ENCODE measurements around the gene MAP4K1.

Gene MAP4K1

DNA sequence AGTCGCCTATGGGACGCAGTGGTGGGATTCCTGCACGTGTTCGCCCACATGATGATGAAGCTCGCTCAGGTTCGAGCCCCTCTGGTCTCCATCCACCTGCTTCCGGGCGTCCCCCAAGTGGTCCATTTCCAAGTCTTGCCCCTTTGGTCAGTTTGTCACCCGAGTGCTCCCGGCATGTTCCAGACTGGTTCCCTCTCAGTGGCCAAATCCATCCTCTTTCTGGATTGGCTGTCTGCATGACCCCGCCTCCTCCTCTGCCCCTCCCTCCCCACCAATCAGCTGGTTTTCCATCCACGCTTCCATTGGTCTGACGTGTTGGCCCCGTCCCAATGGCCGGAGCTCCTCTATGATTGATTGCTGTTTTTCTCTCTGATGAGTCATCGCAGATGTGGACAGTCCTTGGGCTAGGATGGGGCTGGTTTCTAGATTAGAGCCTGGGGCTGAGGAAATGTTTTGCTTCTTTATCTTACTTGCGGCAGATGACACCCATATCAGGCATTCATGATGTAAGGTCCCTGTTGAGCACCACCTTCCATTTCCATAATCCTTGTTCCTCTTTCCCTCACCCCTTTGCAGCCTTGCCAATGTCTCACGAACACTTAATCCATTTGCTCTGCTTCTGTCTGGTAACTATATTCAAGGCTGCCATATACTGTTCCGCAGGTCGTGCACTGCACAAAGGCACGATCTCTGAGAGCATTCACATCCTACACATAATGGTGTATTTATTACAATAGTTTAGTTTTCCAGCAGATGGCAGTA lies 73.8 kb downstream of the MAP4K1 start:
- peak; percentile 57 for DNase-seq (ENCODE audit: low read depth)

DNA sequence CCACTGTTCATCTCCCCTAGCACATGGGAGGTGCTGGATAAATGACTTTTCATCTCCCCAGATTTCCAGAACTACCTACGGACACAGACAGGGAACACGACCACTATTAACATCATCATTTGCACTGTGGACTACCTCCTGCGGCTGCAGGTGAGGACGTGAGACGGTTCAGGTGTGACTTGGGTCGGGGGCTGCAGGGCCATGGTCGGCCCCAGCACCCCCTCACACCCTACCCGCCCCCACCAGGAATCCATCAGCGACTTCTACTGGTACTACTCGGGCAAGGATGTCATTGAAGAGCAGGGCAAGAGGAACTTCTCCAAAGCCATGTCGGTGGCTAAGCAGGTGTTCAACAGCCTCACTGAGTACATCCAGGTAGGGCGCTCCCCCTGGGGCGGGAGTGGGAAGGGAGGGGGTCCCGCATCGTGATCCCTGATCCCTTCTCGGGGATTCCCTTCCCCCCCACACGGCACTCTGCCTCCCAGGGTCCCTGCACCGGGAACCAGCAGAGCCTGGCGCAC lies 74.4 kb downstream of the MAP4K1 start:
- no peak for DNase-seq (ENCODE audit: low read depth)

GRCh38 chr19:38542040-38542439 lies 75.7 kb downstream of the MAP4K1 start:
- DNase-seq (ENCODE audit: low read depth): no peak

DNA sequence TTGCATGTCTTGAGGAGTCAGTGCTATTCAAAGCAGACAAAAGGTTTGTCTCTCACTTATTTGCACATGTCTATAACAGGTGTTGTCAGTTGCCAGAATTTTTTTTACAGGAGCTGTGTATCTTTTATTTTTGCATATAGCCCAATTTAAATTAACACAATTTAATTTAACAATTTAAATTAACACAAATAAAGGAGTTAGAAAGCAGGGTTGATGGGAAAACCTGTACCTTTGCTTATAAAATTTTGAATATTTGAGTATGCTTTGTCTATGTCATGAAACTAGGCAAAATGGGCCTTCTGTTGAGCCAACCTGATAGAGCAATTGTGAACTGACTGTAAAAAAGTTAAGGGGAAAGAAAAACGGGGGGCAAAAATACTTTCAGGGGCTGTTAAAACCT lies 78.0 kb downstream of the MAP4K1 start:
- no peak for DNase-seq (ENCODE audit: low read depth)

DNA sequence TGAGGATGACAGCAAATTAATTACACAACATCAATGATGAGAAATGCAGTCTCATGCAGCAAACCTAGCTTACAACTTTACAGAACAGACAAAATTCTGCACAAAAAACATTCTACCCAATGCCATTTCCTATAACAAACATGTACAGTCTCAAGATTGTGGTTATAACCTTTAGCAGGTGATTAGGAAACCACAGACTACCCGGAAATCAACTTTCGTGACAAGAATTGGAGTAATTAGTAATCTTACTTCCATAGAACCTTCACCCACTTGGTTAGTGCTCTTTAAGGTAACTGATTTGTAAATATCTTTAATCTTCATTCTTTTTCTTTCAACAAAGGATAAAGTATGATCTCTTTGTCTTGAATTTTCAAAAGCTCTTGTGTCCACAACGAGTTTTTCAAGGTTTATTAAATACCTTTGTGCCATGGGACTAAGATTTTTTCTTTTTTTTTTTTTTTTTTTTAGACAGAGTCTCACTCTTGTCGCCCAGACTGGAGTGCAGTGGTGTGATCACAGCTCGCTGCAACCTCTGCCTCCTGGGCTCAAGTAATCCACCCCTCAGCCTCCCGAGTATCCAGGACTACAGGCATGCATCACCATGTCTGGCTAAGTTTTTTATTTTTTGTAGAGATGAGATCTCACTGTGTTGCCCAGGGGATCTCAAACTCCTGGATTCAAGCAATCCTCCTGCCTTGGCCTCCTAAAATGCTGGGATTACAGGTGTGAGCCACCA lies 78.8 kb downstream of the MAP4K1 start:
- no peak for DNase-seq (ENCODE audit: low read depth)

- peak; percentile 58 for DNase-seq (ENCODE audit: low read depth)
These were observed 79.4 kb downstream of the MAP4K1 start for GRCh38 chr19:38538386-38538785.

Data from fibroblast of gingiva (primary cell).